Stimulated activated naive B cell treated with anti-CD40 and anti-IgM and Interleukin-4, amounts not matched to agents 10 μg/mL and 1 μg/mL and 100 μg/mL, for 72 hours (primary cell): ENCODE measurements around the gene ROPN1.
"Not testable (repeated sequence)": the region's sequence is repeated elsewhere in the genome, so short reads cannot be mapped to it uniquely, and the experiment has no call there.

Source experiments
- ATAC-seq, 2 donors: fragments of 150-1000 bp; cut with Tn5 transposase; replicated peaks; 2 replicates each; pipeline ENCODE4 v1.10.0; 2021; ENCODE audit warnings: moderate library complexity in 1 of 2
- DNase-seq: peaks from one replicate; pipeline ENCODE4 v3.0.0; 2021
- H3K27ac Mint-ChIP-seq: one replicate; pipeline ENCODE4 v1.8.0; 2022; ENCODE audit warnings: mild to moderate bottlenecking, mixed read lengths
- H3K27me3 Mint-ChIP-seq, 2 donors: one replicate each; pipeline ENCODE4 v1.8.0; 2022; ENCODE audit warnings: mixed read lengths in 2 of 2
- H3K36me3 Mint-ChIP-seq, 2 donors: one replicate each; pipeline ENCODE4 v1.8.0; 2022; ENCODE audit warnings: mixed read lengths in 2 of 2, mild to moderate bottlenecking in 1 of 2
- H3K4me1 Mint-ChIP-seq, 2 donors: one replicate each; pipeline ENCODE4 v1.8.0; 2022; ENCODE audit warnings: mixed read lengths in 2 of 2, mild to moderate bottlenecking in 1 of 2
- H3K4me3 Mint-ChIP-seq, 2 donors: one replicate each; pipeline ENCODE4 v1.8.0; 2022; ENCODE audit warnings: mild to moderate bottlenecking in 2 of 2, mixed read lengths in 2 of 2, moderate library complexity in 1 of 2
- H3K9me3 Mint-ChIP-seq, 2 donors: one replicate each; pipeline ENCODE4 v1.8.0; 2022; ENCODE audit warnings: mixed read lengths in 2 of 2, mild to moderate bottlenecking in 1 of 2

Gene ROPN1

GRCh38 chr3:123991730-123992588 is at the start of gene ROPN1:
TSS of gene ROPN1 (minus strand) at chr3:123992124. CDS start at chr3:123980481, 11,643 bp downstream.
- H3K36me3 Mint-ChIP-seq, H3K27ac Mint-ChIP-seq, H3K4me1 Mint-ChIP-seq, DNase-seq, H3K9me3 Mint-ChIP-seq: not testable (repeated sequence)
- Mint-ChIP-seq H3K27me3 (peaks cover 30 to 38% of the 10 kb centered on the region in 2 donors), H3K4me3 (peak within 1 kb of the TSS in 1 of 2 donors; percentile 50)
- peak; percentile 93 to 95 for ATAC-seq

- DNase-seq (no peak), ATAC-seq (no peak)
- no peak overlapping the region for H3K27ac Mint-ChIP-seq
Measured at GRCh38 chr3:124041553-124041952, 49.6 kb upstream of the ROPN1 start.

GRCh38 chr3:124037326-124037725 is 45.4 kb upstream of the ROPN1 start:
- Mint-ChIP-seq H3K9me3 (peaks cover 3% of the 10 kb centered on the region in 2 donors), H3K27me3 (peaks cover 20 to 22% of the 10 kb centered on the region in 2 donors), H3K36me3 (no peaks in the 10 kb centered on the region), H3K4me1 (peaks cover 3 to 8% of the 10 kb centered on the region in 2 donors), H3K4me3 (no peak overlapping the region), H3K27ac (no peak overlapping the region)
- no peak for ATAC-seq
- no peak for DNase-seq

More at GRCh38 chr3:124041553-124041952, 49.6 kb upstream of the ROPN1 start:
- H3K4me1 Mint-ChIP-seq: no peaks in the 10 kb centered on the region
- H3K27me3 Mint-ChIP-seq: peaks cover 10 to 15% of the 10 kb centered on the region in 2 donors
- no peaks in the 10 kb centered on the region for H3K9me3 Mint-ChIP-seq
- no peaks in the 10 kb centered on the region for H3K36me3 Mint-ChIP-seq
- no peak overlapping the region for H3K4me3 Mint-ChIP-seq

GRCh38 chr3:124036214-124036613 is 44.3 kb upstream of the ROPN1 start:
- H3K9me3 Mint-ChIP-seq, ATAC-seq, H3K36me3 Mint-ChIP-seq, H3K4me1 Mint-ChIP-seq, H3K4me3 Mint-ChIP-seq, DNase-seq, H3K27ac Mint-ChIP-seq: not testable (repeated sequence)
- peaks cover 28 to 29% of the 10 kb centered on the region in 2 donors for H3K27me3 Mint-ChIP-seq

GRCh38 chr3:124035463-124036121 is 43.7 kb upstream of the ROPN1 start:
- no peak for DNase-seq
- peaks cover 6 to 9% of the 10 kb centered on the region in 2 donors for H3K4me1 Mint-ChIP-seq
- ATAC-seq: peak in 1 of 2 donors; percentile 21
- peaks cover 3% of the 10 kb centered on the region in 2 donors for H3K9me3 Mint-ChIP-seq
- H3K36me3 Mint-ChIP-seq: no peaks in the 10 kb centered on the region
- no peak overlapping the region for H3K4me3 Mint-ChIP-seq
- peaks cover 32% of the 10 kb centered on the region in 2 donors for H3K27me3 Mint-ChIP-seq
- H3K27ac Mint-ChIP-seq: no peak overlapping the region

- H3K36me3 Mint-ChIP-seq: no peaks in the 10 kb centered on the region
- ATAC-seq: no peak
- DNase-seq: no peak
- peaks cover 6 to 9% of the 10 kb centered on the region in 2 donors for H3K4me1 Mint-ChIP-seq
- peaks cover 3% of the 10 kb centered on the region in 2 donors for H3K9me3 Mint-ChIP-seq
- H3K27me3 Mint-ChIP-seq: peaks cover 35 to 37% of the 10 kb centered on the region in 2 donors
- no peak overlapping the region for H3K27ac Mint-ChIP-seq
- peak overlapping the region; percentile 31 to 55 for H3K4me3 Mint-ChIP-seq
Measured at GRCh38 chr3:124034844-124035152, 42.9 kb upstream of the ROPN1 start.

GRCh38 chr3:124034016-124034843 is 42.3 kb upstream of the ROPN1 start:
- ATAC-seq: peak in 1 of 2 donors; percentile 18
- H3K27ac Mint-ChIP-seq: no peak overlapping the region
- peaks cover 36 to 40% of the 10 kb centered on the region in 2 donors for H3K27me3 Mint-ChIP-seq
- peaks cover 6 to 9% of the 10 kb centered on the region in 2 donors for H3K4me1 Mint-ChIP-seq
- H3K9me3 Mint-ChIP-seq: peaks cover 3% of the 10 kb centered on the region in 2 donors
- H3K36me3 Mint-ChIP-seq: no peaks in the 10 kb centered on the region
- no peak for DNase-seq
- H3K4me3 Mint-ChIP-seq: peak overlapping the region; percentile 55 to 70

GRCh38 chr3:124033360-124034015 is 41.6 kb upstream of the ROPN1 start, which contains the start of gene KALRN:
TSS of gene KALRN (plus strand) at chr3:124033369.
- peaks cover 6 to 9% of the 10 kb centered on the region in 2 donors for H3K4me1 Mint-ChIP-seq
- DNase-seq (no peak), ATAC-seq (peak; percentile 33 to 37)
- H3K9me3 Mint-ChIP-seq: peaks cover 3% of the 10 kb centered on the region in 2 donors
- peaks cover 40 to 45% of the 10 kb centered on the region in 2 donors for H3K27me3 Mint-ChIP-seq
- H3K4me3 Mint-ChIP-seq: peak within 1 kb of the TSS; percentile 77 to 82
- H3K36me3 Mint-ChIP-seq: no peaks in the 10 kb centered on the region
- no peak within 1 kb of the TSS for H3K27ac Mint-ChIP-seq

GRCh38 chr3:124032881-124033359 is 41.0 kb upstream of the ROPN1 start:
- H3K27ac Mint-ChIP-seq: no peak overlapping the region
- H3K4me3 Mint-ChIP-seq: peak overlapping the region; percentile 50 to 63
- H3K4me1 Mint-ChIP-seq: peaks cover 6 to 9% of the 10 kb centered on the region in 2 donors
- H3K9me3 Mint-ChIP-seq: peaks cover 3% of the 10 kb centered on the region in 2 donors
- peak; percentile 48 for DNase-seq
- H3K27me3 Mint-ChIP-seq: peaks cover 40 to 45% of the 10 kb centered on the region in 2 donors
- peak; percentile 89 to 90 for ATAC-seq
- H3K36me3 Mint-ChIP-seq: no peaks in the 10 kb centered on the region

- no peak overlapping the region for H3K27ac Mint-ChIP-seq
- H3K27me3 Mint-ChIP-seq: peaks cover 40 to 45% of the 10 kb centered on the region in 2 donors
- no peaks in the 10 kb centered on the region for H3K36me3 Mint-ChIP-seq
- peaks cover 3% of the 10 kb centered on the region in 2 donors for H3K9me3 Mint-ChIP-seq
- peaks cover 6 to 9% of the 10 kb centered on the region in 2 donors for H3K4me1 Mint-ChIP-seq
- ATAC-seq (no peak), DNase-seq (no peak)
- H3K4me3 Mint-ChIP-seq: peak overlapping the region; percentile 77 to 82
Measured at GRCh38 chr3:124032311-124032880, 40.5 kb upstream of the ROPN1 start.

- H3K27ac Mint-ChIP-seq: no peak overlapping the region
- peaks cover 20 to 27% of the 10 kb centered on the region in 2 donors for H3K27me3 Mint-ChIP-seq
- no peaks in the 10 kb centered on the region for H3K36me3 Mint-ChIP-seq
- H3K9me3 Mint-ChIP-seq: no peaks in the 10 kb centered on the region
- no peak for ATAC-seq
- DNase-seq: no peak
- H3K4me3 Mint-ChIP-seq: no peak overlapping the region
- H3K4me1 Mint-ChIP-seq: no peaks in the 10 kb centered on the region
Measured at GRCh38 chr3:124026516-124026915, 34.6 kb upstream of the ROPN1 start.

GRCh38 chr3:124023531-124023930 is 31.6 kb upstream of the ROPN1 start:
- DNase-seq, H3K36me3 Mint-ChIP-seq, H3K4me1 Mint-ChIP-seq, H3K4me3 Mint-ChIP-seq, H3K27ac Mint-ChIP-seq, ATAC-seq: not testable (repeated sequence)
- peaks cover 2 to 10% of the 10 kb centered on the region in 2 donors for H3K9me3 Mint-ChIP-seq
- peaks cover 12 to 28% of the 10 kb centered on the region in 2 donors for H3K27me3 Mint-ChIP-seq

GRCh38 chr3:124019291-124019690 is 27.4 kb upstream of the ROPN1 start:
- no peak for DNase-seq
- no peaks in the 10 kb centered on the region for H3K36me3 Mint-ChIP-seq
- H3K27ac Mint-ChIP-seq: no peak overlapping the region
- peaks cover 34 to 44% of the 10 kb centered on the region in 2 donors for H3K27me3 Mint-ChIP-seq
- peaks cover 2 to 10% of the 10 kb centered on the region in 2 donors for H3K9me3 Mint-ChIP-seq
- H3K4me3 Mint-ChIP-seq: no peak overlapping the region
- ATAC-seq: no peak
- H3K4me1 Mint-ChIP-seq: no peaks in the 10 kb centered on the region
